H9 (cell line): ENCODE measurements around the gene LYRM2. TPM values are rescaled to one million over a fixed set of nuclear protein-coding genes. Genes with fewer than 3 reads are reported as not detected.

Source experiments
- DNase-seq: peaks from one replicate; pipeline ENCODE4 v3.0.0-alpha.2; 2017
- H2AFZ ChIP-seq: one replicate; pipeline ENCODE4 v1.6.1; 2013; ENCODE audit warnings: mild to moderate bottlenecking, low read length, control low read depth, moderate library complexity
- H2AK5ac ChIP-seq: 2 replicates; pipeline ENCODE4 v1.6.1; 2013; ENCODE audit warnings: low read length, control low read depth, mixed read lengths; ENCODE audit not compliant: insufficient read length
- H2BK120ac ChIP-seq: one replicate; pipeline ENCODE4 v1.6.1; 2013; ENCODE audit warnings: low read depth, mild to moderate bottlenecking, low read length, control low read depth, inconsistent platforms; ENCODE audit not compliant: poor library complexity, severe bottlenecking
- H2BK12ac ChIP-seq: 2 replicates; pipeline ENCODE4 v1.6.1; 2013; ENCODE audit warnings: low read length, control low read depth, mixed read lengths, low read depth; ENCODE audit not compliant: insufficient read length
- H2BK15ac ChIP-seq: 2 replicates; pipeline ENCODE4 v1.6.1; 2013; ENCODE audit warnings: low read depth, low read length, control low read depth
- H2BK20ac ChIP-seq: one replicate; pipeline ENCODE4 v1.6.1; 2013; ENCODE audit warnings: low read depth, mild to moderate bottlenecking, low read length, control low read depth, inconsistent platforms; ENCODE audit not compliant: poor library complexity, severe bottlenecking
- H2BK5ac ChIP-seq: 2 replicates; pipeline ENCODE4 v1.6.1; 2013; ENCODE audit warnings: low read length, control low read depth, mixed read lengths; ENCODE audit not compliant: insufficient read length
- H3K14ac ChIP-seq: 2 replicates; pipeline ENCODE4 v1.6.1; 2013; ENCODE audit warnings: low read length, control low read depth; ENCODE audit not compliant: insufficient read depth
- H3K18ac ChIP-seq: 2 replicates; pipeline ENCODE4 v1.6.1; 2013; ENCODE audit warnings: low read depth, mild to moderate bottlenecking, mixed read lengths, low read length, control low read depth; ENCODE audit not compliant: insufficient read length
- H3K23ac ChIP-seq: 2 replicates; pipeline ENCODE4 v1.6.1; 2013; ENCODE audit warnings: low read length, control low read depth, mixed read lengths, low read depth; ENCODE audit not compliant: insufficient read length
- H3K23me2 ChIP-seq: 2 replicates; pipeline ENCODE4 v1.6.1; 2013; ENCODE audit warnings: low read depth, mild to moderate bottlenecking, mixed read lengths, low read length, control low read depth; ENCODE audit not compliant: insufficient read length, poor library complexity, severe bottlenecking
- H3K27ac ChIP-seq: 2 replicates; pipeline ENCODE4 v1.5.1; 2013; ENCODE audit warnings: low read length, control low read depth, mixed read lengths, low read depth; ENCODE audit not compliant: insufficient read length
- H3K27me3 ChIP-seq: 2 replicates; pipeline ENCODE4 v1.6.1; 2013; ENCODE audit warnings: low read length, control low read depth, inconsistent platforms; ENCODE audit not compliant: insufficient read depth
- H3K4ac ChIP-seq: 2 replicates; pipeline ENCODE4 v1.6.1; 2013; ENCODE audit warnings: low read depth, mild to moderate bottlenecking, control low read depth, inconsistent platforms, low read length, moderate library complexity
- H3K4me1 ChIP-seq: 2 replicates; pipeline ENCODE4 v1.6.1; 2013; ENCODE audit warnings: low read length, control low read depth, inconsistent platforms; ENCODE audit not compliant: insufficient read depth
- H3K4me2 ChIP-seq: 2 replicates; pipeline ENCODE4 v1.6.1; 2013; ENCODE audit warnings: low read length, control low read depth, mixed read lengths; ENCODE audit not compliant: insufficient read length, insufficient read depth
- H3K56ac ChIP-seq: 2 replicates; pipeline ENCODE4 v1.6.1; 2013; ENCODE audit warnings: low read depth, mild to moderate bottlenecking, mixed read lengths, low read length, control low read depth; ENCODE audit not compliant: insufficient read length
- H3K79me1 ChIP-seq: 2 replicates; pipeline ENCODE4 v1.6.1; 2013; ENCODE audit warnings: low read depth, mild to moderate bottlenecking, moderate library complexity, low read length, control low read depth, inconsistent platforms; ENCODE audit not compliant: insufficient read depth, poor library complexity, severe bottlenecking
- H3K79me2 ChIP-seq: 2 replicates; pipeline ENCODE4 v1.6.1; 2013; ENCODE audit warnings: low read length, control low read depth, inconsistent platforms; ENCODE audit not compliant: insufficient read depth
- H3K9ac ChIP-seq: 2 replicates; pipeline ENCODE4 v1.6.1; 2013; ENCODE audit warnings: low read length, control low read depth, mixed read lengths; ENCODE audit not compliant: insufficient read length; ENCODE audit errors: extremely low read depth
- H3K9me3 ChIP-seq: one replicate; pipeline ENCODE4 v1.6.1; 2013; ENCODE audit warnings: low read depth, low read length, inconsistent platforms; ENCODE audit not compliant: control insufficient read depth
- H3T11ph ChIP-seq: one replicate; pipeline ENCODE4 v1.6.1; 2013; ENCODE audit warnings: mild to moderate bottlenecking, low read length, control low read depth, inconsistent platforms
- H4K20me1 ChIP-seq: one replicate; pipeline ENCODE4 v1.6.1; 2013; ENCODE audit not compliant: control insufficient read depth, insufficient read length, insufficient read depth
- H4K5ac ChIP-seq: 2 replicates; pipeline ENCODE4 v1.6.1; 2013; ENCODE audit warnings: low read depth, mild to moderate bottlenecking, mixed read lengths, low read length, control low read depth; ENCODE audit not compliant: insufficient read length
- H4K8ac ChIP-seq: replicated peaks from 2 replicates; pipeline ENCODE4 v1.6.1; 2013; ENCODE audit warnings: low read length, control low read depth, mixed read lengths, low read depth; ENCODE audit not compliant: insufficient read length
- H4K91ac ChIP-seq: 2 replicates; pipeline ENCODE4 v1.6.1; 2013; ENCODE audit warnings: low read depth, mild to moderate bottlenecking, moderate library complexity, mixed read lengths, low read length, control low read depth; ENCODE audit not compliant: insufficient read length
- H3K27ac Mint-ChIP-seq, 3 experiments: 2 replicates in 2 of 3; 3 replicates in 1 of 3; pipeline ENCODE4 v1.8.0; 2020 to 2021; ENCODE audit warnings: mixed read lengths in 3 of 3, mild to moderate bottlenecking in 1 of 3, moderate library complexity in 1 of 3
- H3K27me3 Mint-ChIP-seq: 2 replicates; pipeline ENCODE4 v1.8.0; 2021; ENCODE audit warnings: low read depth, mild to moderate bottlenecking, moderate library complexity, mixed read lengths
- H3K36me3 Mint-ChIP-seq, 3 experiments: 2 replicates in 2 of 3; 3 replicates in 1 of 3; pipeline ENCODE4 v1.8.0; 2020 to 2021; ENCODE audit warnings: low read depth in 3 of 3, mixed read lengths in 3 of 3; ENCODE audit not compliant: insufficient read depth in 1 of 3
- H3K4me1 Mint-ChIP-seq, 2 experiments: 2 replicates each; pipeline ENCODE4 v1.8.0; 2020; ENCODE audit warnings: mixed read lengths in 2 of 2
- H3K4me3 Mint-ChIP-seq, 2 experiments: 2 replicates in 1 of 2; 3 replicates in 1 of 2; pipeline ENCODE4 v1.8.0; 2020 to 2021; ENCODE audit warnings: mild to moderate bottlenecking in 2 of 2, mixed read lengths in 2 of 2, moderate library complexity in 1 of 2
- H3K9me3 Mint-ChIP-seq, 2 experiments: 2 replicates in 1 of 2; 3 replicates in 1 of 2; pipeline ENCODE4 v1.8.0; 2020; ENCODE audit warnings: mild to moderate bottlenecking in 2 of 2, mixed read lengths in 2 of 2, moderate library complexity in 1 of 2
- CTCF ChIP-seq: fragments of 200-600 bp; sonication (generic); conservative IDR thresholded peaks from 3 replicates; pipeline ENCODE4 v1.8.0; 2021; ENCODE audit warnings: antibody characterized with exemption, mild to moderate bottlenecking
- WGBS: extraction: QIAGEN DNeasy Blood & Tissue Kit; methylation state at CpG from one replicate; pipeline ENCODE4 v1.1.7; 2013; ENCODE audit warnings: missing lambda C conversion rate, low lambda C conversion rate, mixed read lengths; ENCODE audit not compliant: insufficient read length; ENCODE audit errors: extremely low coverage; 5-methylcytosine and 5-hydroxymethylcytosine counted together
- total RNA-seq: library from RNA; stranded (reverse); gene quantifications from 2 replicates; pipeline ENCODE4 v1.2.1, GENCODE V29; 2021

Gene LYRM2
- total RNA-seq, 1 experiment from 2014 or later: 29.8 TPM

GRCh38 chr6:89669002-89669401, 30.5 kb upstream of the LYRM2 start:
- no peak overlapping the region for H3K14ac ChIP-seq
- Mint-ChIP-seq H3K9me3 (no peaks in the 10 kb centered on the region), H3K36me3 (peaks cover 60 to 79% (median 65%) of the 10 kb centered on the region in 3 experiments), H3K27ac (peak overlapping the region; percentile 88 to 98 (median 91); a peak in 6 of 7 replicates), H3K4me3 (no peak overlapping the region; a peak in 1 of 5 replicates), H3K27me3 (no peaks in the 10 kb centered on the region), H3K4me1 (peaks cover 25 to 32% of the 10 kb centered on the region in 2 experiments)
- H2AFZ ChIP-seq: no peak overlapping the region
- H3K27ac ChIP-seq: peak overlapping the region; percentile 98
- H3K4me2 ChIP-seq: no peak overlapping the region
- H2BK120ac ChIP-seq: no peak overlapping the region
- H3K23me2 ChIP-seq: no peaks in the 10 kb centered on the region
- H3K27me3 ChIP-seq: no peaks in the 10 kb centered on the region
- H2AK5ac ChIP-seq: no peak overlapping the region
- no peak overlapping the region for H3K4ac ChIP-seq
- H2BK12ac ChIP-seq: no peak overlapping the region
- no peak overlapping the region for H3K56ac ChIP-seq
- no peaks in the 10 kb centered on the region for H3K79me1 ChIP-seq
- no peaks in the 10 kb centered on the region for H4K20me1 ChIP-seq
- no peak overlapping the region for H4K91ac ChIP-seq
- no peak overlapping the region for H2BK20ac ChIP-seq
- no peak for DNase-seq
- H3K23ac ChIP-seq: no peak overlapping the region
- no peak overlapping the region for H2BK5ac ChIP-seq
- no peaks in the 10 kb centered on the region for H3K9me3 ChIP-seq
- no peak overlapping the region for H3K9ac ChIP-seq
- H3K18ac ChIP-seq: no peak overlapping the region
- H2BK15ac ChIP-seq: no peak overlapping the region
- peaks cover 8% of the 10 kb centered on the region for H3K4me1 ChIP-seq
- H3K79me2 ChIP-seq: no peaks in the 10 kb centered on the region
- WGBS: no CpG with 5 or more reads among the region's 6 CpGs
- TF ChIP-seq CTCF: no peak
- no peak overlapping the region for H4K5ac ChIP-seq
- no peak overlapping the region for H4K8ac ChIP-seq
- H3T11ph ChIP-seq: no peak overlapping the region
